Mesodermal cell (in vitro differentiated cells): Measurements from ENCODE around the gene CYTIP.

ENCODE experiments used
- H3K27ac ChIP-seq: 2 replicates; pipeline ENCODE4 v1.7.0; 2013; ENCODE audit warnings: mild to moderate bottlenecking, low read depth, low read length, moderate library complexity; ENCODE audit not compliant: severe bottlenecking
- H3K36me3 ChIP-seq: 2 replicates; pipeline ENCODE4 v1.7.1; 2013; ENCODE audit warnings: mild to moderate bottlenecking, low read length, moderate library complexity; ENCODE audit not compliant: control insufficient read depth, insufficient read depth
- H3K4me1 ChIP-seq: one replicate; pipeline ENCODE4 v1.7.1; 2013; ENCODE audit warnings: mild to moderate bottlenecking, low read length; ENCODE audit not compliant: insufficient read depth, control insufficient read depth, poor library complexity, severe bottlenecking
- H3K4me3 ChIP-seq: 2 replicates; pipeline ENCODE4 v1.7.0; 2013; ENCODE audit warnings: low read length, control low read depth, mild to moderate bottlenecking; ENCODE audit not compliant: insufficient read depth, poor library complexity, severe bottlenecking; ENCODE audit errors: extremely low read depth
- H3K9me3 ChIP-seq: 2 replicates; pipeline ENCODE4 v1.7.1; 2013; ENCODE audit warnings: mild to moderate bottlenecking, low read length, moderate library complexity; ENCODE audit not compliant: control insufficient read depth
- WGBS, 2 experiments: methylation state at CpG; one replicate each; pipeline ENCODE4 v1.1.5; 2013; ENCODE audit warnings: missing lambda C conversion rate in 2 of 2; ENCODE audit not compliant: insufficient coverage in 2 of 2; 5-methylcytosine and 5-hydroxymethylcytosine counted together

The CYTIP gene

GRCh38 chr2:157438863-157439823 is 4.7 kb downstream of the CYTIP start:
- Histone ChIP-seq H3K4me3 (no peak overlapping the region), H3K36me3 (no peaks in the 10 kb centered on the region), H3K27ac (no peak overlapping the region), H3K4me1 (no peaks in the 10 kb centered on the region), H3K9me3 (no peaks in the 10 kb centered on the region)
- WGBS, 2 experiments, result 92 to 93% methylated on average over 6 to 8 of the region's 12 CpGs

GRCh38 chr2:157433394-157433793 is 10.5 kb downstream of the CYTIP start:
- Histone ChIP-seq H3K27ac (no peak overlapping the region), H3K36me3 (no peaks in the 10 kb centered on the region), H3K4me1 (peaks cover 3% of the 10 kb centered on the region), H3K9me3 (no peaks in the 10 kb centered on the region), H3K4me3 (no peak overlapping the region)
- no CpG with 5 or more reads among the region's 1 CpG for WGBS, 2 experiments

GRCh38 chr2:157432475-157433106 is 11.3 kb downstream of the CYTIP start:
- H3K4me3 ChIP-seq, result no peak overlapping the region
- no peaks in the 10 kb centered on the region for H3K36me3 ChIP-seq
- 89 to 100% methylated on average over 1 of the region's 2 CpGs for WGBS, 2 experiments
- H3K9me3 ChIP-seq, result no peaks in the 10 kb centered on the region
- peaks cover 3% of the 10 kb centered on the region for H3K4me1 ChIP-seq
- no peak overlapping the region for H3K27ac ChIP-seq

- Histone ChIP-seq H3K4me3 (no peak overlapping the region), H3K27ac (no peak overlapping the region), H3K36me3 (no peaks in the 10 kb centered on the region), H3K9me3 (no peaks in the 10 kb centered on the region), H3K4me1 (peaks cover 3% of the 10 kb centered on the region)
- 80% methylated on average over 1 of the region's 3 CpGs; no CpG with 5 or more reads in 1 of the 2 experiments for WGBS, 2 experiments
These were observed 12.7 kb downstream of the CYTIP start for GRCh38 chr2:157431176-157431575.

GRCh38 chr2:157428500-157429175 is 15.3 kb downstream of the CYTIP start:
- H3K9me3 ChIP-seq, result no peaks in the 10 kb centered on the region
- no peaks in the 10 kb centered on the region for H3K36me3 ChIP-seq
- peaks cover 3% of the 10 kb centered on the region for H3K4me1 ChIP-seq
- H3K27ac ChIP-seq, result no peak overlapping the region
- no peak overlapping the region for H3K4me3 ChIP-seq
- WGBS, 2 experiments, result 80 to 84% methylated on average over 2 of the region's 2 CpGs

- Histone ChIP-seq H3K36me3 (no peaks in the 10 kb centered on the region), H3K27ac (no peak overlapping the region), H3K9me3 (no peaks in the 10 kb centered on the region), H3K4me3 (no peak overlapping the region), H3K4me1 (peaks cover 3% of the 10 kb centered on the region)
These were observed 16.0 kb downstream of the CYTIP start for GRCh38 chr2:157427922-157428303.

GRCh38 chr2:157427003-157427921 is 16.6 kb downstream of the CYTIP start:
- H3K27ac ChIP-seq, result no peak overlapping the region
- no peaks in the 10 kb centered on the region for H3K9me3 ChIP-seq
- no peak overlapping the region for H3K4me3 ChIP-seq
- WGBS, 2 experiments, result 71 to 92% methylated on average over 1 to 2 of the region's 6 CpGs
- H3K4me1 ChIP-seq, result no peaks in the 10 kb centered on the region
- H3K36me3 ChIP-seq, result no peaks in the 10 kb centered on the region

- Histone ChIP-seq H3K4me1 (no peaks in the 10 kb centered on the region), H3K27ac (no peak overlapping the region), H3K4me3 (no peak overlapping the region), H3K36me3 (no peaks in the 10 kb centered on the region), H3K9me3 (no peaks in the 10 kb centered on the region)
- 94 to 100% methylated on average over 1 to 3 of the region's 4 CpGs for whole genome bisulfite sequencing, 2 experiments
These were observed 17.4 kb downstream of the CYTIP start for GRCh38 chr2:157426477-157426994.

GRCh38 chr2:157424374-157424773 is 19.5 kb downstream of the CYTIP start:
- Histone ChIP-seq H3K4me3 (no peak overlapping the region), H3K4me1 (no peaks in the 10 kb centered on the region), H3K27ac (no peak overlapping the region), H3K36me3 (no peaks in the 10 kb centered on the region), H3K9me3 (no peaks in the 10 kb centered on the region)
- no CpG with 5 or more reads among the region's 1 CpG for WGBS, 2 experiments

- WGBS, 2 experiments, result 83 to 87% methylated on average over 3 of the region's 3 CpGs
- H3K4me3 ChIP-seq, result no peak overlapping the region
- no peaks in the 10 kb centered on the region for H3K4me1 ChIP-seq
- H3K9me3 ChIP-seq, result no peaks in the 10 kb centered on the region
- no peaks in the 10 kb centered on the region for H3K36me3 ChIP-seq
- H3K27ac ChIP-seq, result no peak overlapping the region
These were observed 21.9 kb downstream of the CYTIP start for GRCh38 chr2:157421964-157422363.
